Neural crest cell (in vitro differentiated cells): Measurements from ENCODE around the gene PNPLA7. TPM values are rescaled to one million over a fixed set of nuclear protein-coding genes. Genes with fewer than 3 reads are reported as not detected.
"Not testable (repeated sequence)": the region's sequence is repeated elsewhere in the genome, so short reads cannot be mapped to it uniquely, and the experiment has no call there.

Source experiments
- DNase-seq: peaks from one replicate; pipeline ENCODE4 v3.0.0; 2021; ENCODE audit warnings: low read depth, mixed read lengths, low spot score
- H3K27ac Mint-ChIP-seq: one replicate; pipeline ENCODE4 v1.8.0; 2021; ENCODE audit warnings: mild to moderate bottlenecking, mixed read lengths; ENCODE audit not compliant: unreplicated experiment
- H3K27me3 Mint-ChIP-seq: 2 replicates; pipeline ENCODE4 v1.8.0; 2021; ENCODE audit warnings: low read depth, mild to moderate bottlenecking, mixed read lengths
- H3K36me3 Mint-ChIP-seq: 2 replicates; pipeline ENCODE4 v1.8.0; 2021; ENCODE audit warnings: low read depth, mild to moderate bottlenecking, mixed read lengths
- H3K4me1 Mint-ChIP-seq: 2 replicates; pipeline ENCODE4 v1.8.0; 2021; ENCODE audit warnings: mixed read lengths
- H3K4me3 Mint-ChIP-seq: one replicate; pipeline ENCODE4 v1.8.0; 2021; ENCODE audit warnings: mild to moderate bottlenecking, mixed read lengths
- H3K9me3 Mint-ChIP-seq: 2 replicates; pipeline ENCODE4 v1.8.0; 2021; ENCODE audit warnings: mixed read lengths
- microRNA-seq: library from miRNA; unstranded; fragments of <30 nt; microRNA quantifications from one replicate; pipeline ENCODE4, GENCODE V29; 2020
- total RNA-seq: library from RNA; stranded (reverse); gene quantifications from 2 replicates; pipeline ENCODE4 v1.2.1, GENCODE V29; 2021
- TF ChIP-seq, protein P1 (sequence below): fragments of 200-600 bp; sonication (generic); conservative IDR thresholded peaks from 2 replicates; pipeline ENCODE4 v1.5.0; 2021; ENCODE audit warnings: antibody characterized with exemption, mild to moderate bottlenecking

PNPLA7 gene
- total RNA-seq, 1 donor from 2014 or later = 2.2 TPM

DNA sequence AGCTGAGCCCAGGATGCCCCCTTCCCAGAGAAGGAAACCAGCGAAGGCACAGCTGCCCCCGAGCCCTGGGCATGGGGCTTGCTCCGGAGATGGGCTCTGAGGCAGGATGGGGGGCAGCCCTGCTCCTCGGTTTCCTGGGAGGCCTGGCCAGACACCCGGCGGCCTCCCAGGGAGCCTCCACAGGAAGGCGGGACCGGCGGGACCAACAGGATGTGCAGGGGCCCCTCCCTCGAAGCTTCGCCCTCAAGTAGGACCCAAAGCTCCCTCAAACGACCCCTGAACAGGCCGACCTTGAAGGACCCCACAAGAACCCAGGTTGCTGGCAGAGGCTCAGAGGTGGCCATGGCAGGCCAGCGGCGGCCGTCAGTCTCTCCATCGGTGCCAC, 138.9 kb downstream of the PNPLA7 start:
- no peak for DNase-seq
- Mint-ChIP-seq H3K4me1 (no peaks in the 10 kb centered on the region), H3K36me3 (no peaks in the 10 kb centered on the region), H3K27me3 (no peaks in the 10 kb centered on the region), H3K4me3 (no peak overlapping the region), H3K27ac (no peak overlapping the region), H3K9me3 (no peaks in the 10 kb centered on the region)
- TF ChIP-seq, protein P1, sequence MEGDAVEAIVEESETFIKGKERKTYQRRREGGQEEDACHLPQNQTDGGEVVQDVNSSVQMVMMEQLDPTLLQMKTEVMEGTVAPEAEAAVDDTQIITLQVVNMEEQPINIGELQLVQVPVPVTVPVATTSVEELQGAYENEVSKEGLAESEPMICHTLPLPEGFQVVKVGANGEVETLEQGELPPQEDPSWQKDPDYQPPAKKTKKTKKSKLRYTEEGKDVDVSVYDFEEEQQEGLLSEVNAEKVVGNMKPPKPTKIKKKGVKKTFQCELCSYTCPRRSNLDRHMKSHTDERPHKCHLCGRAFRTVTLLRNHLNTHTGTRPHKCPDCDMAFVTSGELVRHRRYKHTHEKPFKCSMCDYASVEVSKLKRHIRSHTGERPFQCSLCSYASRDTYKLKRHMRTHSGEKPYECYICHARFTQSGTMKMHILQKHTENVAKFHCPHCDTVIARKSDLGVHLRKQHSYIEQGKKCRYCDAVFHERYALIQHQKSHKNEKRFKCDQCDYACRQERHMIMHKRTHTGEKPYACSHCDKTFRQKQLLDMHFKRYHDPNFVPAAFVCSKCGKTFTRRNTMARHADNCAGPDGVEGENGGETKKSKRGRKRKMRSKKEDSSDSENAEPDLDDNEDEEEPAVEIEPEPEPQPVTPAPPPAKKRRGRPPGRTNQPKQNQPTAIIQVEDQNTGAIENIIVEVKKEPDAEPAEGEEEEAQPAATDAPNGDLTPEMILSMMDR = no peak

DNA sequence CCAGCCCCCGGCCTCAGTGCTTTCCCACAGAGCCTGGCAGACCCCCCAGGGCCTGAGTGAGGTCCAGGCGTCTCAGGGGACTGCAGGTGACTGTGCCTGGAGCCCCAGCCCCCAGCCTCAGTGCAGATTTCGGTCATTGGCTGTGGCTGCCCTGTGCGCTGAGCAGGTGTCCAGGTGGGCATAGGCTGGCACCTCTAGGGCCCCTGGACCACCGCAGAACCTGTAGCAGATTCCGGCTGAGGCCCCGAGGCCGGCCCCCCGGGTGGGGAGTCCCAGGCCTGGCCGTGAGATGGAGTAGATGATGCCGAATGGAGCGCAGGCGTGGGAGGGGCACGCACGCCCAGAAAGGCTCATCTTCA, 139.3 kb downstream of the PNPLA7 start:
- H3K4me3 Mint-ChIP-seq = no peak overlapping the region
- TF ChIP-seq, protein P1 = no peak
- no peaks in the 10 kb centered on the region for H3K36me3 Mint-ChIP-seq
- no peaks in the 10 kb centered on the region for H3K4me1 Mint-ChIP-seq
- DNase-seq = no peak
- no peaks in the 10 kb centered on the region for H3K9me3 Mint-ChIP-seq
- H3K27ac Mint-ChIP-seq = no peak overlapping the region
- no peaks in the 10 kb centered on the region for H3K27me3 Mint-ChIP-seq

DNA sequence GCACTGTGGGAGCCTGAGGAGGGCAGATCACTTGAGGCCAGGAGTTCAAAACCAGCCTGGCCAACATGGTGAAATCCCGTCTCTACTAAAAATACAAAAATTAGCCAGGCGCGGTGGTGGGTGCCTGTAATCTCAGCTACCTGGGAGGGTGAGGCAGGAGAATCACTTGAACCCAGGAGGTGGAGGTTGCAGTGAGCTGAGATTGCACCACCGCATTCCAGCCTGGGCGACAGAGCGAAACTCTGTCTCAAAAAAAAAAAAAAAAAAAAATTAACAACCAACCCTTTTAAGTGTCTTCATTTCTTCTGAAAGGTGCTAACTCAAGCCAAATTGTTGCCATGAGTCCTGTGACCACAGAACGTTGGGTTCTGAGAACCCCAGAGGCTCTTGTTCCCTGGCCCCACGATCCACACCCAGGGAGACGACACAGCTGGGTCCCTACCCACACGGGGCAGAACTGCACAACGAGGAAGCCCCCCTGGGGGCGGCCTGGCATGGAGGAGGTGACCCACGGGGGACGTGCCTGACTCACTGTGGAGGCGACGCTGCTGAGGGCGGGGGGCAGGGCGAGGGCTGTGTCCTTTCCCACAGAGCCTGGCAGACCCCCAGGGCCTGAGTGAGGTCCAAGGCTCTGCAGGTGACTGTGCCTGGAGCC, 139.8 kb downstream of the PNPLA7 start:
- not testable (repeated sequence) for DNase-seq, H3K36me3 Mint-ChIP-seq, H3K4me3 Mint-ChIP-seq, H3K27ac Mint-ChIP-seq, H3K27me3 Mint-ChIP-seq, H3K9me3 Mint-ChIP-seq, H3K4me1 Mint-ChIP-seq

Small RNAs within 50 kb of the gene (microRNA-seq; reads per million reads assigned to microRNA genes)
- gene MIR7114 = 16.6 reads per million, percentile 32 among the genes with 10 or more reads in this experiment

Other genes starting within 250 kb of the PNPLA7 start
- 31.7 and 33.7 TPM in 2 replicates for gene NRARP, start 248.1 kb downstream of the PNPLA7 start, total RNA-seq
- 15.1 and 17.6 TPM in 2 replicates for gene EXD3, start 127.2 kb downstream of the PNPLA7 start, total RNA-seq
- gene NOXA1, start 127.0 kb downstream of the PNPLA7 start, total RNA-seq = 0.89 and 0.98 TPM in 2 replicates
- 0.12 and 0.14 TPM in 2 replicates for gene ENTPD8, start 109.0 kb downstream of the PNPLA7 start, total RNA-seq
- 64.4 and 65.3 TPM in 2 replicates for gene NSMF, start 91.1 kb downstream of the PNPLA7 start, total RNA-seq
- gene MRPL41, start 1.5 kb upstream of the PNPLA7 start, total RNA-seq = 40.9 and 42.0 TPM in 2 replicates
- gene DPH7, start 28.5 kb upstream of the PNPLA7 start, total RNA-seq = 59.0 and 63.0 TPM in 2 replicates
- gene ZMYND19, start 40.1 kb upstream of the PNPLA7 start, total RNA-seq = 71.9 and 72.6 TPM in 2 replicates
- 18.1 and 20.1 TPM in 2 replicates for gene ARRDC1, start 55.3 kb upstream of the PNPLA7 start, total RNA-seq
- gene EHMT1, start 68.6 kb upstream of the PNPLA7 start, total RNA-seq = 163 and 167 TPM in 2 replicates